ENCODE data around the gene CACNA2D3. TPM values are rescaled to one million over a fixed set of nuclear protein-coding genes. Genes with fewer than 3 reads are reported as not detected.

The CACNA2D3 gene
- total RNA-seq, 6 experiments from 2014 or later, result 0.14 to 0.23 (median 0.19) TPM; not detected in 2

DNA sequence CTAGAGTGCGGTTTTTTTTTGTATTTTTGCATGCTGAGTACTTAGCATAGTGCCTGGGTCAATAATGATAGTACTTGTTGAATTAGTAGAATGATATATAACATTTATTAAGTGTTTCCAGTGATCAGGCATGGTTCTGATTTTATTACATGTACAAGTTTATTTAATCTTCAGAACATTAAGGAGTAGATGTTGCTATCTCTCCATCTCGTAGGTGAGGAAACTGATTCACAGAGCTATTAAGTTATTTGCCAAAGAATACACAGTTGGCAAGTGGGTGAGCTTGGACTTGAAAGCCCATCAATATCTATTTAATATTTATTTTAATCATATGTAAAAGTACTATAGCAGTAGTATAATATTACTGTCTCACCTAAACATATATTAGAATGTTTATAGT, 219.5 kb downstream of the CACNA2D3 start:
- H3K36me3 Mint-ChIP-seq (ENCODE audit: low read depth), result no peaks in the 10 kb centered on the region; the same call in 1 of the 2 replicates

DNA sequence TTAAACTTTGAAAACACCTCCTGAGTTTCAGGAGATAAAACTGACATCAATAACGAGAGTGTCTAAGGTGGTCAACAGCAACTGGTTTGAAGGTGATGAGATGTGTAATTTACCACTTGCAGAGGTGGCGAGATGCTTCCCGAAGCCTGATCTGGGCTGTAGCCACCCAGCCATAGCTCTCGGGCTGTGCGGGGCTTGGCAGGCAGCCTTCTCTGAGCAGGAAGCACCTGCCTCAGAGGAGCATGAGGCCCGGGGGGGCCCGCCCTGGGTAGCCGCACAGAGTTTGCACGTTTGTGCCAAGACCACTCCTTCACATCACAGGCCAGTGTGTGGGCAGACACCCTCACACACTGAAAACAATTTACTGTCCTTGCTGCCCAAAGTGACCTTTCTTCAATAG, 220.3 kb downstream of the CACNA2D3 start:
- H3K36me3 Mint-ChIP-seq (ENCODE audit: low read depth), result no peaks in the 10 kb centered on the region; the same call in 1 of the 2 replicates
- no peaks in the 10 kb centered on the region for H3K4me1 Mint-ChIP-seq (ENCODE audit: low read depth)
- peaks cover 34% of the 10 kb centered on the region for H3K9me3 Mint-ChIP-seq
- no peak for DNase-seq
- H3K27ac Mint-ChIP-seq, result no peak overlapping the region
- no peaks in the 10 kb centered on the region; the same call in 1 of the 2 replicates for H3K27me3 Mint-ChIP-seq (ENCODE audit: insufficient read depth)
- no peak overlapping the region for H3K4me3 Mint-ChIP-seq
- TF ChIP-seq, protein P1, sequence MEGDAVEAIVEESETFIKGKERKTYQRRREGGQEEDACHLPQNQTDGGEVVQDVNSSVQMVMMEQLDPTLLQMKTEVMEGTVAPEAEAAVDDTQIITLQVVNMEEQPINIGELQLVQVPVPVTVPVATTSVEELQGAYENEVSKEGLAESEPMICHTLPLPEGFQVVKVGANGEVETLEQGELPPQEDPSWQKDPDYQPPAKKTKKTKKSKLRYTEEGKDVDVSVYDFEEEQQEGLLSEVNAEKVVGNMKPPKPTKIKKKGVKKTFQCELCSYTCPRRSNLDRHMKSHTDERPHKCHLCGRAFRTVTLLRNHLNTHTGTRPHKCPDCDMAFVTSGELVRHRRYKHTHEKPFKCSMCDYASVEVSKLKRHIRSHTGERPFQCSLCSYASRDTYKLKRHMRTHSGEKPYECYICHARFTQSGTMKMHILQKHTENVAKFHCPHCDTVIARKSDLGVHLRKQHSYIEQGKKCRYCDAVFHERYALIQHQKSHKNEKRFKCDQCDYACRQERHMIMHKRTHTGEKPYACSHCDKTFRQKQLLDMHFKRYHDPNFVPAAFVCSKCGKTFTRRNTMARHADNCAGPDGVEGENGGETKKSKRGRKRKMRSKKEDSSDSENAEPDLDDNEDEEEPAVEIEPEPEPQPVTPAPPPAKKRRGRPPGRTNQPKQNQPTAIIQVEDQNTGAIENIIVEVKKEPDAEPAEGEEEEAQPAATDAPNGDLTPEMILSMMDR (IDR thresholded peaks at IDR 0.05), result no peak

More for the DNA sequence above, 219.5 kb downstream of the CACNA2D3 start:
- Mint-ChIP-seq H3K4me1 (ENCODE audit: low read depth) (no peaks in the 10 kb centered on the region), H3K9me3 (peaks cover 34% of the 10 kb centered on the region), H3K4me3 (no peak overlapping the region), H3K27me3 (ENCODE audit: insufficient read depth) (no peaks in the 10 kb centered on the region; the same call in 1 of the 2 replicates), H3K27ac (no peak overlapping the region)
- TF ChIP-seq, protein P1 (IDR thresholded peaks at IDR 0.05), result no peak
- DNase-seq, result no peak

DNA sequence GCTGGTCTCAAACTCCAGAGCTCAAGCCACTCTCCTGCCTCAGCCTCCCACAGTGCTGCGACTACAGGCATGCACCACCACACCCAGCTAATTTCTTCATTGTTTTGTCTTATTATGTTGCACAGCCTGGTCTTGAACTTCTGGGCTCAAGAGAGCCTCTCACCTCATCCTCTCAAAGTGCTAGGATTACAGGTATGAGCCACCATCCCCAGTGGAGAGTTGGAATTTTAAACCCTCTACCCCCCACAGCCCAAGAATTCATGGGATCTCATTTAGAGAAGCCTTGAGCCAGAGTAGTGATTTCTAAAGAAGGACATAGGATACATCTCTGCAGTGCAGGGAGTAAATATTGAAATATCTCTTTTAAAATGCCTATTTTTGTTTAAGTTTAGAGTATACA, 221.1 kb downstream of the CACNA2D3 start:
- H3K27me3 Mint-ChIP-seq (ENCODE audit: insufficient read depth), result no peaks in the 10 kb centered on the region; the same call in 1 of the 2 replicates
- no peak overlapping the region for H3K27ac Mint-ChIP-seq
- H3K36me3 Mint-ChIP-seq (ENCODE audit: low read depth), result no peaks in the 10 kb centered on the region; the same call in 1 of the 2 replicates
- peaks cover 38% of the 10 kb centered on the region for H3K9me3 Mint-ChIP-seq
- no peak for DNase-seq
- TF ChIP-seq, protein P1 (IDR thresholded peaks at IDR 0.05), result no peak
- no peaks in the 10 kb centered on the region for H3K4me1 Mint-ChIP-seq (ENCODE audit: low read depth)
- no peak overlapping the region for H3K4me3 Mint-ChIP-seq

DNA sequence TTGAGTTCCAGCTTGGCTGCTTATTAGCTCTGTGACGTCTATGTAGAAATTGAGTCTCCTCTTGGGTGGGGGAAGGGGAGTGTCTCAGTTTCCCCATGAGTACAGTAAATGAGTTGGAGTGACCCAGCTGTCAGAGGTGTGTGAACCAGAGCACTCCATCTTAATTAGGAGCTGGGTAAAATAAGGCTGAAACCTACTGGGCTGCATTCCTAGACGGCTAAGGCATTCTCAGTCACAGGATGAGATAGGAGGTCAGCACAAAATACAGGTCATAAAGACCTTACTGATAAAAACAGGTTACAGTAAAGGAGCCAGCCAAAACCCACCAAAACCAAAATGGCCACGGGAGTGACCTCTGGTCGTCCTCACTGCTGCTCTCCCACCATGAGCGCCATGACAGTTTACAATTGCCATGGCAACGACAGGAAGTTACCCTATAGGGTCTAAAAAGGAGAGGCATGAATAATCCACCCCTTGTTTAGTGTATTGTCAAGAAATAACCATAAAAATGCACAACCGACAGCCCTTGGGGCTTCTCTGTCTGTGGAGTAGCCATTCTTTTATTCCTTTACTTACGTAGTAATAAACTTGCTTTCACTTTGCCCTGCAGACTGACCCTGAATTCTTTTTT, 222.4 kb downstream of the CACNA2D3 start:
- H3K36me3 Mint-ChIP-seq (ENCODE audit: low read depth), result no peaks in the 10 kb centered on the region; the same call in 1 of the 2 replicates
- DNase-seq, result no peak
- TF ChIP-seq, protein P1 (IDR thresholded peaks at IDR 0.05), result no peak
- H3K27me3 Mint-ChIP-seq (ENCODE audit: insufficient read depth), result no peaks in the 10 kb centered on the region; the same call in 1 of the 2 replicates
- peaks cover 43% of the 10 kb centered on the region for H3K9me3 Mint-ChIP-seq
- H3K4me1 Mint-ChIP-seq (ENCODE audit: low read depth), result no peaks in the 10 kb centered on the region
- H3K4me3 Mint-ChIP-seq, result no peak overlapping the region
- no peak overlapping the region for H3K27ac Mint-ChIP-seq

DNA sequence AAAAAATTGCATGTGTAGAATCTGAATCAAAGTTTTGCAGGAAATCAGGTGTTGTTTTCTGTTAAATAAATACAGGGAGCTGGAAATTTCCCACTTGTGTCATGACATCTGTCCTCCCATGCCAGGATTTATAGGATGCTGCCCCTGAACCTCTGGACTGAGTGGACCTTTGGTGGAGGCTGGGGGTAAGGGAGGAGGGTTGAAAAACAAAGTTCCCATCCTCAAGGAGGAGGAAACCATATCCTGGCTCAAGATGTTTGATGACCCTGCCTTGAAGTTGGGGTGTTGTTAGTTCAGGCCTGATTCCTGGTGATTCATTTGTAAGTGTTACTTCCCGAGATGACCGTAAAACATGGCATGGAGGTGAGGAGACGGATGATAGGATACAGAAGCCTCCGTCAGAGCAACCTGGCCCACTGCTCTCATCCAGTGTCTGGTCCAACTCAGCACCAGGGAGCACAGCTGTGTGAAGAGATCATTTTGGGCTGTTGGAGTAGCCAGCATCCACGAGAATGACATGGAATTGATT, 223.6 kb downstream of the CACNA2D3 start:
- Mint-ChIP-seq H3K9me3 (peaks cover 48% of the 10 kb centered on the region), H3K4me1 (ENCODE audit: low read depth) (no peaks in the 10 kb centered on the region), H3K36me3 (ENCODE audit: low read depth) (no peaks in the 10 kb centered on the region; the same call in 1 of the 2 replicates), H3K27ac (no peak overlapping the region), H3K27me3 (ENCODE audit: insufficient read depth) (no peaks in the 10 kb centered on the region; the same call in 1 of the 2 replicates), H3K4me3 (no peak overlapping the region)
- TF ChIP-seq, protein P1 (IDR thresholded peaks at IDR 0.05), result no peak
- no peak for DNase-seq
